RWPE2 (cell line): ENCODE measurements around the gene CLCN3.

Experiments used
- ATAC-seq: fragments of 200-7000 bp; cut with Tn5 transposase; 3 replicates; pipeline ENCODE4 v1.9.1; 2021; ENCODE audit warnings: low read depth
- DNase-seq: peaks from one replicate; pipeline ENCODE4 v3.0.0-alpha.2; 2020; ENCODE audit warnings: low spot score
- H3K27ac ChIP-seq: fragments of 450-650 bp; 2 replicates; pipeline ENCODE4 v1.5.1; 2017; ENCODE audit warnings: mild to moderate bottlenecking; ENCODE audit not compliant: poor library complexity, severe bottlenecking
- H3K27me3 ChIP-seq: fragments of 250-450 bp; sonication (Bioruptor Pico); 2 replicates; pipeline ENCODE4 v1.5.1; 2021; ENCODE audit warnings: mild to moderate bottlenecking, moderate library complexity; ENCODE audit not compliant: insufficient read depth, poor library complexity, severe bottlenecking
- H3K36me3 ChIP-seq: fragments of 250-450 bp; sonication (Bioruptor Pico); 2 replicates; pipeline ENCODE4 v1.5.1; 2020; ENCODE audit warnings: low read depth, mild to moderate bottlenecking, moderate library complexity
- H3K4me1 ChIP-seq: fragments of 250-450 bp; sonication (Bioruptor Pico); 2 replicates; pipeline ENCODE4 v1.5.1; 2021; ENCODE audit warnings: mild to moderate bottlenecking, moderate library complexity; ENCODE audit not compliant: insufficient read depth, poor library complexity, severe bottlenecking
- H3K4me3 ChIP-seq: fragments of 250-450 bp; sonication (Bioruptor Pico); 2 replicates; pipeline ENCODE4 v1.5.1; 2021; ENCODE audit warnings: mild to moderate bottlenecking, moderate library complexity; ENCODE audit not compliant: severe bottlenecking
- H3K9me3 ChIP-seq: fragments of 250-450 bp; sonication (Bioruptor Pico); 2 replicates; pipeline ENCODE4 v1.5.1; 2021; ENCODE audit warnings: mild to moderate bottlenecking, moderate library complexity; ENCODE audit not compliant: severe bottlenecking
- TF ChIP-seq, protein P1 (sequence below): fragments of 450-650 bp; IDR thresholded peaks from one replicate; pipeline ENCODE4 v1.5.1; 2017; ENCODE audit warnings: mild to moderate bottlenecking, moderate library complexity; ENCODE audit not compliant: poor library complexity, severe bottlenecking

CLCN3 gene

DNA sequence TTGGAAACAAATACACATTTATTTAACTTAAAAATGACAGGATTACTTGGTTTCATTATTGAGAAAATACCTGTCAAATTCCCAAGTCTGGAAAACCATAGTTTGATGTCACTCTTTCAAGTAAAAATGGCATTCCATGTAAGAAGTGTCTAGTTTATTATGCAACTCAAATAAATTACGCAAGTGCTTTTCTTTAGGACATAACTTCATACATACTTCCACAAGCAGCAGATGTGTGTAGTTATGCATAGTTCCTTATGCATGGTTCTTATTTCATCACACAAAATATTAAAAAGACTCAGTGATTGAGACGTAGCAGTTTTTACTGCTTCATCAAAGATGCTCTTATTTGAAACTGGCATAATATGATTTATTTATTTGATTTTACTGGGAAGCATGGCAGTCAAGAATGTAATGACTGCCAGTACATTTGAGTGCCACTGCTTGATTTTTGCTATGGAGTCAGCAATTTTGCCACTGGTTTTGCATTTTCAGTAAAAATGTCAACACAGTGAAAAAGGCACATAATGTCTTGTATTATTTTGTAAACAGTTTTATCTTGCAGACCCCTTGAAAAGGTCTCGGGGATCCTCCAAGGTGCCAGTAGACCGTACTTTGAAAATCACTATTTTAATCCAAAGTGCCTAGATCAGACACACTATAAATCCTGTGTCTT, 62.1 kb downstream of the CLCN3 start:
- Histone ChIP-seq H3K27ac (no peak overlapping the region), H3K4me1 (no peaks in the 10 kb centered on the region), H3K9me3 (no peaks in the 10 kb centered on the region), H3K27me3 (no peaks in the 10 kb centered on the region), H3K4me3 (no peak overlapping the region), H3K36me3 (peaks cover 16% of the 10 kb centered on the region)
- ATAC-seq (no peak), DNase-seq (no peak)
- TF ChIP-seq, protein P1, sequence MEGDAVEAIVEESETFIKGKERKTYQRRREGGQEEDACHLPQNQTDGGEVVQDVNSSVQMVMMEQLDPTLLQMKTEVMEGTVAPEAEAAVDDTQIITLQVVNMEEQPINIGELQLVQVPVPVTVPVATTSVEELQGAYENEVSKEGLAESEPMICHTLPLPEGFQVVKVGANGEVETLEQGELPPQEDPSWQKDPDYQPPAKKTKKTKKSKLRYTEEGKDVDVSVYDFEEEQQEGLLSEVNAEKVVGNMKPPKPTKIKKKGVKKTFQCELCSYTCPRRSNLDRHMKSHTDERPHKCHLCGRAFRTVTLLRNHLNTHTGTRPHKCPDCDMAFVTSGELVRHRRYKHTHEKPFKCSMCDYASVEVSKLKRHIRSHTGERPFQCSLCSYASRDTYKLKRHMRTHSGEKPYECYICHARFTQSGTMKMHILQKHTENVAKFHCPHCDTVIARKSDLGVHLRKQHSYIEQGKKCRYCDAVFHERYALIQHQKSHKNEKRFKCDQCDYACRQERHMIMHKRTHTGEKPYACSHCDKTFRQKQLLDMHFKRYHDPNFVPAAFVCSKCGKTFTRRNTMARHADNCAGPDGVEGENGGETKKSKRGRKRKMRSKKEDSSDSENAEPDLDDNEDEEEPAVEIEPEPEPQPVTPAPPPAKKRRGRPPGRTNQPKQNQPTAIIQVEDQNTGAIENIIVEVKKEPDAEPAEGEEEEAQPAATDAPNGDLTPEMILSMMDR, result no peak

DNA sequence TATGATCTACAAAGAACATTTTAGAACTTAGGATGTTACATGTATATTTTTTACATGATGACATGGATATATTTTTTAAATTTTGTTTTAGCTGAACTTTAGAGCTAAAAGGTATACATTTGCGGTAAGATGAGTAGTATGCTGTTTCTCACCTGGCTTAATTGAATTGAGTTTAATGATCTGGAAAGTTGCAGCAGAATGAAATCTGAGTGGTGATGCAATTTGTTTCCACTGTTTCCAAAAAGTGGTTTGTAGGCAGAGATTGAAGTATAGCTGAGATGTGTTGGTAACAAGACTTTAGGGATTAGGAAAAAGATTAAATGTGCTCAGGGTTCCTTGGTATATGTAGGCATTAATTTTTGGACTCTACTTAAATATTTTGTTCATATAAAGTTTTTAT, 69.3 kb downstream of the CLCN3 start:
- Histone ChIP-seq H3K36me3 (peaks cover 36% of the 10 kb centered on the region), H3K4me3 (no peak overlapping the region), H3K4me1 (no peaks in the 10 kb centered on the region), H3K27ac (no peak overlapping the region), H3K9me3 (no peaks in the 10 kb centered on the region), H3K27me3 (no peaks in the 10 kb centered on the region)
- no peak for DNase-seq
- TF ChIP-seq, protein P1, result no peak
- no peak for ATAC-seq

DNA sequence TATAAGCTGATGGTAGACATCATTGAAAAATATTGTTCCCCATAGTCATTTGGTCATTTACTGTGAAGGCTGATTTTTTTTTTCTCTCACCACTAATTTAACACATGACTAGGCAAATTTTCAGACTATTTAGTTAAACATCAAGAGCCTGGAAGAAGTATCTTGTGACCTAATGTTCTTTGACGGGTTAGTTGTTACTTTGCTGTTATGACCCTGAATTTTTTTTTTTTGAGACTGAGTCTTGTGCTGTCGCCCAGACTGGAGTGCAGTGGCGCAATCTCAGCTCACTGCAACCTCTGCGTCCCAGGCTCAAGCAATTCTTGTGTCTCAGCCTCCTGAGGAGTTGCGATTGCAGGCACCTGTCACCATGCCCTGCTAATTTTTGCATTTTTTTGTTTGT, 70.4 kb downstream of the CLCN3 start:
- no peak for DNase-seq
- H3K27ac ChIP-seq, result no peak overlapping the region
- no peaks in the 10 kb centered on the region for H3K4me1 ChIP-seq
- H3K36me3 ChIP-seq, result peaks cover 33% of the 10 kb centered on the region
- no peak for ATAC-seq
- H3K9me3 ChIP-seq, result no peaks in the 10 kb centered on the region
- H3K27me3 ChIP-seq, result no peaks in the 10 kb centered on the region
- no peak overlapping the region for H3K4me3 ChIP-seq
- TF ChIP-seq, protein P1, result no peak

DNA sequence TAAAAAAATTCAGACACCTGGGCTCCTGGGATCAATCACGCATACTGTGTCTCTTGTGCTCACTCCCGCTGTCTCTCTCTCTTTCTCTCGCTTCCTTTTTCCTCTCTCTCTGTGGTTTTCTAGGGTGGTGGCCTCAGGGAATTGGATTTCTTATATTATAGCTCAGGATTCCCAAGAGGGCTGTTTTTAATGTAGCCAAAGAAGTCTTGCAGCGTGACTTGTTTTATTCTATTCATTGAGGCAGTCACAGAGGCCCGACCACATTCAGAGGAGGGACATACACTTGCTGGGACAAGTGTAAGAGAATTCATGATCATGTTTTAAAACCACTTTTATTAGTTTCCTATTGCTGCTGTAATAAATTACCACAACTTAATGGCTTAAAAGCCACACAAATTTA, 78.0 kb downstream of the CLCN3 start:
- no peak overlapping the region for H3K4me3 ChIP-seq
- no peaks in the 10 kb centered on the region for H3K27me3 ChIP-seq
- no peaks in the 10 kb centered on the region for H3K4me1 ChIP-seq
- DNase-seq, result no peak
- ATAC-seq, result no peak
- peaks cover 20% of the 10 kb centered on the region for H3K36me3 ChIP-seq
- H3K27ac ChIP-seq, result no peak overlapping the region
- TF ChIP-seq, protein P1, result no peak
- H3K9me3 ChIP-seq, result no peaks in the 10 kb centered on the region

DNA sequence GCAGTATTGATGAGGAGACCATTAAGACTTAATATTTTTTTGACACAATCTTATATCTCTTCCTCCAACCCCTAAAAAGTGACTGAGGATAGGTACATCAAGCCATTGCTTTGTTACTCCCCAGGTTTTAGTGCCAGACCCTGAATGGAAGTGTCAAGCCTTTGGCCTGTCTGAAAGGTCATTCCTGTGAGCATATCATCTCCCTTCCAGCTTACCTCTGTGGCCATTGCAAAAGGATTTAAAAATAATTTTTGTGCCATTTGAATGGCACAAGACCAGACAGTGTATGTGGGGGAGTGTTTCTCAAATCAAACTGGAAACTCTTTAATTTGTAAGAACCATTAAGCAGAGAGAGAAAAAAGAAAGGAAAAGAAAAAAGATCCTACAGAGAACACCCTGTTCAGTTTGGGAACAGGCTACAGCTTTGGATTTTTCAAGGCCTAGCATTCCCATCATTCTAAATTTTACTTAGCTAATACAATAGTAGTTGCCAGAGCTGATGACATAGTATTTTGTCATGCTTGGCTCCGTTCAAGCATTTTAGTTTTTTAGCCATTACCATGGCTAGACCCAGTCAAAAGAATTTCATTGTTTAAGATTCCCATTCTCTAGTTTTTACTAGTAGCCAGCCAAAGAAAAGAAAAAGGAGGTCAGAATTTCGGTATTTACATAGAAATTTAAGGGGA, 87.7 kb downstream of the CLCN3 start:
- no peak overlapping the region for H3K27ac ChIP-seq
- no peak for ATAC-seq
- TF ChIP-seq, protein P1, result no peak
- H3K4me3 ChIP-seq, result no peak overlapping the region
- no peaks in the 10 kb centered on the region for H3K27me3 ChIP-seq
- no peaks in the 10 kb centered on the region for H3K9me3 ChIP-seq
- DNase-seq, result no peak
- no peaks in the 10 kb centered on the region for H3K4me1 ChIP-seq
- peaks cover 30% of the 10 kb centered on the region for H3K36me3 ChIP-seq
